GM19025 (cell line): Measurements from ENCODE around the gene ELAPOR1.
"Not testable (repeated sequence)": the region's sequence is repeated elsewhere in the genome, so short reads cannot be mapped to it uniquely, and the experiment has no call there.

Experiments used
- ATAC-seq: cut with Tn5 transposase; IDR thresholded peaks from one replicate; pipeline ENCODE4 v1.9.1; 2021; ENCODE audit warnings: mild to moderate bottlenecking, low read depth, moderate library complexity; ENCODE audit not compliant: unreplicated experiment

ELAPOR1 gene

GRCh38 chr1:109135940-109136339, 22.0 kb downstream of the ELAPOR1 start:
- no peak for ATAC-seq

- ATAC-seq, result no peak
These were observed 22.9 kb downstream of the ELAPOR1 start for GRCh38 chr1:109136766-109137165.

- ATAC-seq, result no peak
These were observed 24.0 kb downstream of the ELAPOR1 start for GRCh38 chr1:109137958-109138357.

- no peak for ATAC-seq
These were observed 24.4 kb downstream of the ELAPOR1 start for GRCh38 chr1:109138358-109138757.

GRCh38 chr1:109140392-109140791, 26.5 kb downstream of the ELAPOR1 start:
- ATAC-seq, result no peak

- no peak for ATAC-seq
These were observed 28.3 kb downstream of the ELAPOR1 start for GRCh38 chr1:109142260-109142659.

GRCh38 chr1:109142725-109143124, 28.8 kb downstream of the ELAPOR1 start:
- ATAC-seq, result not testable (repeated sequence)

GRCh38 chr1:109148987-109149561, 35.2 kb downstream of the ELAPOR1 start:
- ATAC-seq, result no peak

- no peak for ATAC-seq
These were observed 36.1 kb downstream of the ELAPOR1 start for GRCh38 chr1:109149874-109150601.

- ATAC-seq, result no peak
These were observed 37.5 kb downstream of the ELAPOR1 start for GRCh38 chr1:109151146-109151990.

- no peak for ATAC-seq
These were observed 38.3 kb downstream of the ELAPOR1 start for GRCh38 chr1:109152196-109152595.

- ATAC-seq, result no peak
These were observed 43.0 kb downstream of the ELAPOR1 start for GRCh38 chr1:109156916-109157385.

GRCh38 chr1:109158433-109158832, 44.5 kb downstream of the ELAPOR1 start:
- ATAC-seq, result no peak

GRCh38 chr1:109159326-109159725, 45.4 kb downstream of the ELAPOR1 start:
- ATAC-seq, result no peak

- ATAC-seq, result no peak
These were observed 46.3 kb downstream of the ELAPOR1 start for GRCh38 chr1:109160071-109160840.

GRCh38 chr1:109161858-109162606, 48.1 kb downstream of the ELAPOR1 start:
- ATAC-seq, result peak; percentile 43

- ATAC-seq, result no peak
These were observed 48.7 kb downstream of the ELAPOR1 start for GRCh38 chr1:109162626-109163025.

GRCh38 chr1:109163551-109163950, 49.6 kb downstream of the ELAPOR1 start:
- ATAC-seq, result no peak
